HG03196 (cell line): ENCODE measurements around the gene TARBP2.

Experiments used
- ATAC-seq: cut with Tn5 transposase; IDR thresholded peaks from one replicate; pipeline ENCODE4 v1.9.1; 2021; ENCODE audit not compliant: unreplicated experiment

The TARBP2 gene, protein sequence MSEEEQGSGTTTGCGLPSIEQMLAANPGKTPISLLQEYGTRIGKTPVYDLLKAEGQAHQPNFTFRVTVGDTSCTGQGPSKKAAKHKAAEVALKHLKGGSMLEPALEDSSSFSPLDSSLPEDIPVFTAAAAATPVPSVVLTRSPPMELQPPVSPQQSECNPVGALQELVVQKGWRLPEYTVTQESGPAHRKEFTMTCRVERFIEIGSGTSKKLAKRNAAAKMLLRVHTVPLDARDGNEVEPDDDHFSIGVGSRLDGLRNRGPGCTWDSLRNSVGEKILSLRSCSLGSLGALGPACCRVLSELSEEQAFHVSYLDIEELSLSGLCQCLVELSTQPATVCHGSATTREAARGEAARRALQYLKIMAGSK

DNA sequence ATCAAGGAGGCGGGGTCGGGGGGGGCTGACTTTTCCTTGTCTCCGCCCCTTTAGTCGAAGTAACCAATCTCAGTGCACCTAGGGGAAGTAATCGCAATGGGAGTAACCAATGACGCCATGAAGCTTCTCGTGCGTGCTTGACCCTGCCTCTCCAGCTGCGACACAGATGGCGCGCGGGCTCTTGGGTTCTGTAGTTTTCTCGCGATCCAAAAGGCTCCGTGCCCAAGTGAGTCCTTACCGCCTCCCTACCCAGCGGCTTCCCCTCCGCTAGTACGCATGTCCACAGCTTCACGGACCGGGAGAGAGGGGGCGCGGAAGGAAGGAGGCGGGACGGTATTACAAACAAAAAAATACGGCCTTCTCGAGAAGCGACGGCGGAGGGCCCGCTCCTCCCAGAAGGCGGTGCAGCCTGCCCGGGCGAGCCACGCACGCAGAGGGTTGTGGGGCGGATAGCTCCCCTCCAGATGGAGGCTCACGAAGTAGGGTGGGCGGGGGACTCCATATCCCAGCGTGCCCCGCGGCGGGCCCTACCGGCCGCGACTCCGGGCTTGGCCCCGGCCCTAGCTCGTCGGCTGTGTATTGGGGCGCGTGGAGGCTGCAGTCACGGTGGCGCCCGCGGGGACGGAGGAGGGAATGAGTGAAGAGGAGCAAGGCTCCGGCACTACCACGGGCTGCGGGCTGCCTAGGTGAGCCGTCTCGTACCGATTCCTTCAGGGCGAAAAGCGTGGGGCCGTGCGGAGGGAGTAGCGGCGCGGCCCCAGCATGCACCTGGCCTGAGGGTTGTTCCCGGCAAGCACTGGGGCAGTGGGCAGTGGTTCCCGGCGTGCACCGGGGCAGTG lies at the start of gene TARBP2:
TSS of gene TARBP2 (plus strand) at position 508 of the 839 bp plus-strand sequence. CDS start at position 634, 126 bp downstream.
- peak; percentile 63 for ATAC-seq

GRCh38 chr12:53451661-53452158 lies 49.4 kb upstream of the TARBP2 start, which contains the start of gene PCBP2:
TSS of gene PCBP2 (plus strand) at chr12:53452102. CDS start at chr12:53454801, 2,699 bp downstream.
- ATAC-seq = peak; percentile 97

DNA sequence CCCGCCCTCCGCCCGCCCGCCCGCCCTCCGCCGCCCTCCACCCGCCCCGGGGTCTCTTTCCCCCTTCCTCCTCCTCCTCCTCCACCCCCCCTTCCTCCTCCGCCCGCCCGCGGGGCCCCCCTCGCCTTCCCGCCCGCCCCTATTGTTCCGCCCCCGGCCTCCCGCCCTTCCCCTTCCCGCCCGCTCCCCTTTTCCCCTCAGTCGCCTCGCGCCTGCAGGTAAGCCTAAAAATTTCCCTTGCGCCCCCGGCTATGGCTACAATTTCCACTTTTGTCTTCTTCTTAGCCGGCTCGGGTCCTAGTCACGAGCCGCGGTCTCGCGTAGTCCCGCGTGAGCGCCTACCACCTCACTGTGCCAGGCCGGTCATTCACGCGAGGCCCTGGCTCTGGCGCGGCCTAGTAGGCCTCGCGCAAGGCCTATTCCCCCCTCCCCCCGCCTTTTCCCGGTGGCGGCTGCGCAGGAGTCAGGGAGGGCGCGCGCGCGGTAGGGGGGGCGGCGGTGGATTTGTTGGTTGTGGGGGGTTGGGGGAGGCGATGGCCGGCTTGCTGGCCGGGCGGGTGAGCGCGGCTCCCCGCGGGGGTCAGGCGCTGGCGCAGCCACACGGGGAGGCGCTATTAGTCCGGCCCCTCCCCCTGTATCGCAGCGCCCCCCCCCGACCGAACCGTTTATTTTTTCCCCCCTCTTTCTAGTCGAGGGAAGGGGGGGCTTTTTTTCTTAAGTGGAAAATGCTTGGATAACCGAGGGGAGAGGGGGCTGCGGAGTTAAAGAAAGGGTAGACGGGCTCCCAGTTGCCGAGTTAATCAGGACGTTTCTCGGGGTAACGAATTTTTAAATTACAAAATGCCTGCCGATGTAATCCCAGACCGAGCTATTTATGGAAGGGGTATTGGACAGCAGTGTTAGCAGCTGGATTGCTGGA lies 48.7 kb upstream of the TARBP2 start:
- no peak for ATAC-seq

DNA sequence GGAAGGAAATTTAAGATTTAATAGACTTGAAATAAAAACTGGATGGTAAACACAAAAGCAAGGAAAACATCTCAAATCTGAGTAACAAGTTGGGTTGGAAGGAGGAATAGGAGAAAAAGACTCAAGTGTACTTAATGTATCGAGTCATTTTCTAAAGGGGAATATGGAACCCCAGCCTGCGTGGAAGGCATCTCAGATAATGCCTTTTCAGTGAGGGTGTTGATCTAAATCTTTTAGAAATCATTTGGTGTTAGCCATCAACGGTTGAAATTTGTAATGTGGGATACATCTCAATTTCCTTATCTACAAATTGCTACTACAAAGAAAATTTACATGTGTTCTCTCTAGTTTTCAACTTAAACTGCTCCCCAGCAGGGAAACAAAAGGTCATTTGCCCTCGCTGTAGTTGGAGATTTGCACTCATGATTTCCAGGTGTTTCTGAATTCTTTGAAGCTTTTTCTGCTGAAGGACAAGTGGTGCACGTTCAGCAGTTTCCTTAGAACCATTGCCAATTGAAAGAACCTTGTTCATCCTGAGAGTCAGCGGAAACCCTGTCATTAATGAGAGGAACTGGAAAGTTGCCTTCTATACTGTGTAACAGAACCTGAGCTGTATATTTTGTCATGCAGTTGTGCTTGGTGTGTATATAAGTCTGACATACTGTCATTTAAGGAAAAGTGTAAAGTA lies 47.0 kb upstream of the TARBP2 start:
- ATAC-seq = no peak

GRCh38 chr12:53454707-53455106 lies 46.4 kb upstream of the TARBP2 start:
- ATAC-seq = no peak

DNA sequence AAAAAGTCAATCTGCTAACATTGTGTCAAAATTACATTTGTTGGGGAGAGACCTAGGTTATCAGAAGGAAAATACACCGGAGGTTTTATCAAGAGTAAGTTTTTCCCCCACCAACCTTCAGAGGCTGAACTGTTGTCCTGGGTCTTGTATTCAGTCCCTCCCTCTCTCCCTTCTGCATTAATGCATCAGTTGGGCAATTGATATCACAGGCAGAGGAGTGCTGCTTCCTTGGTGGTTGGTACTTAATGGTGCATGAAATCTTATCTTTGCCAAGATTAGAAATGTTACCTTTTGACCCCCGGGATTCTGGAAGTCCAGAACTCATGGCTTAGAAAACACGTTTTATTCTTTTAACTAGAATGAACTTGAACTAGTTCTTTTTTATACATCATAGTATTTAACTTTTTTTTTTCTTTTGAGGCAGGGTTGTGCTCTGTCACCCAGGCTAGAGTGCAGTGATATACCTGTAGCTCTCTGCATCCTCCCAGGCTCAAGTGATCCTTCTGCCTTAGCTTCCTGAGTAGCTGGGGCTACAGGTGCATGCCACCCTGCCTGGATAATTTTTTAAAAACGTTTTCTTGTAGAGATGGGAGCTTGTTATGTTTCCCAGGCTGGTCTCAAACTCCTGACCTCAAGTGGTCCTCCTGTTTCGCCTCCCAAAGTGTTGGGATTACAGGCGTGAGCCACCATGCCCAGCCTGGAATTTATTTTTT lies 44.3 kb upstream of the TARBP2 start:
- ATAC-seq = no peak

DNA sequence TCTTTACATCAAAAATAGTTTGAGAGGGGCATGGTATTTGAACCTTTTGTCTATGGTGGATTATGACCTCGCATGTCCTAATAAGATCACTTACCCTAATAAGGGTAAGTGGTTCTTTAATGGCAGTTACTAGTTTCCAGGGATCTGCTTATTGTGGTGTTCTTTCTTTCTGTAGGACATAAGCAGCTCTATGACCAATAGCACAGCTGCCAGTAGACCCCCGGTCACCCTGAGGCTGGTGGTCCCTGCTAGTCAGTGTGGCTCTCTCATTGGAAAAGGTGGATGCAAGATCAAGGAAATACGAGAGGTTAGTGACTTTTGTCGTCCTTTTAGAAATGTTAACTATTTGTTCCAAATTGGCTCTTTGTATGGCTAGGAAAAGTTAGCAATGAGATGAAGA lies 42.0 kb upstream of the TARBP2 start:
- ATAC-seq = no peak

GRCh38 chr12:53461059-53461458 lies 40.0 kb upstream of the TARBP2 start:
- no peak for ATAC-seq

- ATAC-seq = no peak
Observed at GRCh38 chr12:53461591-53461990, 39.5 kb upstream of the TARBP2 start.

DNA sequence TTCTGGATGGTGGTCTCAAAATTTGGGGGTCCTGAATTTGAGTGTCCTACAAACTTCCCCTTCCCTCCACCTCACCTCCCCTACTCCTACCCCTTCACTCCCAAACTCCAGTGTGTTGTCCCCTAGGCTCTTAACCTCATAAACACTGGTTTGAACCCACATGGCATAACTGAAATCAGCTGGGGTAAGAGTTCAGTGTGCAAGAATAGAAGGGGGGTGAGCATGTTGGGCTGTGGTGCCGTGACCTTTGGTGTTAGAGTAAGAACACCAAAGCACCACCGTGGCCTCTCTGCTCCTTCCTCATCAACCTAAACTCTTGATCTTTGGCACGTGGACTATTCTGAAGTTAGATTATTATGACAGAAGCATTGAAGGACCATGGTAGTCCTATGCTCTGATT lies 38.1 kb upstream of the TARBP2 start:
- ATAC-seq = no peak

DNA sequence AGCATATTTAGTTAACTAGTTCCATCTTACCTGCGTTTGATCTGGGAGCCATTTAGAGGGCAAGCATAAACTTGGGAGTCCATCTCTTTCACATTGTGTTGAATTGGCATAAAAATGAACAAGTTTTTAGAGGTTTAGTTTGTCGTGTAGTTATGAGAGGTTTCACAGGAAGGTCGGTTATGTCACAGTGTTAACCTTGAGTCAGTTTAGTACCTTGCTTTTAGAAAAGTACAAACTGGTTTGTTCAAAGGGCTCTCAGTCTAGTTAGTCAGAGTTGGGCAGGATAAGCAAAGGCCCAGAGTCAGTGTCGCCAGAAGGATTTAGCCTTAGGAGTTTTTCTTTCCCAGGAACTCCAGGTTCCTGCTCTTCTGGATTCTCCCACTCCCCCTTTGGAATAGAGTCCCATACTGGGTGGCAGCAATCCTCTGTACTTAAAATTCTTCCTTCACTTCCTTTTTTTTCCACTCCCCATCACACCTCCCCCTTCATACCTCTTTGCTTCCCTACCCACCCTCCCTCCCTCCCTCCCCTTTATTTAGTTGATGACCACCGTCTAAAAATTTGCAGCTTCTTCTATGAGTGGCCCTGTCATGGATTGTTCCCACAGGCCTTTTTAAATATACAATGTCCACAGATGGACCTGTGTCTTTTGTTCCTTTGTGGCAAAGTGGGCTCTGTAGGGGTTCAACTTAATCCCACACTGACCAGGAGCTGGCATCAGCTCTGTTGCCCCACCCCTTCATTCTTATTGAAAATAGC lies 37.1 kb upstream of the TARBP2 start:
- no peak for ATAC-seq

DNA sequence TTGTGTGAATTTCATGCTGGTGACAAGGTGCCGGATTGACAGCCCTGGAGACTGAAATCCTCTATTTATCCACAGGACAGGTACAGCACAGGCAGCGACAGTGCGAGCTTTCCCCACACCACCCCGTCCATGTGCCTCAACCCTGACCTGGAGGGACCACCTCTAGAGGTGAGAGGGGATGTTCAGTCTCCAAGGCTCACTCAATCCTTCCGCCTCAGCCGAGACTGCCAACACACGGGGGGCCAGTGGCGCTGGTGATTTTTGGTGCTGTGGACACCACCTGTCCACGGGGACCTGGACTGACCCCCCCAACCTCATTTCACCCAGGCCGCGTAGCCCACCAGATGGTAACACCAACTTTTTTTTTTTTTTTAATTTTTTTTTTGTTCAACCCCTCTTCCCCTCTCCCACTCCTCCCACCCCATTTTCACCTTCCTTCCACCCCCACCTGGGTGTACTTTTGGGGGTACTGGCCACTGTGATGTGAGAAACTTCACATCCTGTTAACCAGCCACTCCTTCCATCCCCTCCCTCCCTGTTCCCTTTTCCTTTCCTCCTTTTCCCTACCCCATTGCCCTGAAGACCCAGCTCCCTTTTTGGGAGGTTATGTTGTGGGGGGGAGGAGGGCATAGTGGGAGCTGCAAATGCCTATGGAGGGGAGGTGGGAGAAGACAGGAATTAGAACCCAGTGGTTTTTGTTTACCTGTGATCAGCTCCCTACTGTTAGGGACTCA lies 36.2 kb upstream of the TARBP2 start:
- ATAC-seq = no peak

DNA sequence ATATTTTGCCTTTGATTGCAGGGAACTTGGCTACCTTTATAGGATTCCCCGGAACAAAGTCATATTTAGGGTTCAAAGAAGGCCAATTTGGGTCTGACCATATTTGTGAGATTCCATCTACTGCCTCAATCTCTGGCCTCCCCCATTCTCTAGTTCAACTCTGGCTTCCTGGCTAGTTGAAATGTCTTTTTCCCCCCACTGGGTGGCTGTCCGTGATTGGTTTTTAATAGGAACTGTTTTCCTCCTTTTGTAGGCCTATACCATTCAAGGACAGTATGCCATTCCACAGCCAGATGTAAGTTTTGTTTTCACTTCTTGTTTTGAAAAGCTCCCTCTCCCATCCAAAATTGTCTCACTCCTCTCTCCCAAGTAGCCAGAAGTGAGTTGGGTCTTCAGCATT lies 35.4 kb upstream of the TARBP2 start:
- ATAC-seq = no peak

GRCh38 chr12:53466640-53467039 lies 34.4 kb upstream of the TARBP2 start:
- ATAC-seq = no peak

DNA sequence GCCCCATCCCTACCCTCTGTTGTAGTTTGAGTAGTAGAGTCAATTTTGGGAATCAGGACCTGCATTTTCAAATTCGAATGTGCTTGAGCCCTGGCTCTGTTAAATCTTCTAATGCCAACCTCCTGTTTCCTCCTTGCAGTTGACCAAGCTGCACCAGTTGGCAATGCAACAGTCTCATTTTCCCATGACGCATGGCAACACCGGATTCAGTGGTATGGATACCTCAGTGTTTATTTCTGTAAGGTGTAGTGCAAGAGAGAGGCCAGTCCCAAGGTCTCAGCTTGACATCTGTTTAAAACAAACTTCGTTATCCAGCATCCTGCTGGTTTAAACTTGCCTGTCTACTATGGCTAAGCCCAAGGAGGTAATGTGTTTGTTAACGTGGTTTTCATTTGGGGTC lies 34.0 kb upstream of the TARBP2 start:
- no peak for ATAC-seq

GRCh38 chr12:53467880-53468279 lies 33.2 kb upstream of the TARBP2 start:
- no peak for ATAC-seq

GRCh38 chr12:53468282-53468681 lies 32.8 kb upstream of the TARBP2 start:
- ATAC-seq = no peak

DNA sequence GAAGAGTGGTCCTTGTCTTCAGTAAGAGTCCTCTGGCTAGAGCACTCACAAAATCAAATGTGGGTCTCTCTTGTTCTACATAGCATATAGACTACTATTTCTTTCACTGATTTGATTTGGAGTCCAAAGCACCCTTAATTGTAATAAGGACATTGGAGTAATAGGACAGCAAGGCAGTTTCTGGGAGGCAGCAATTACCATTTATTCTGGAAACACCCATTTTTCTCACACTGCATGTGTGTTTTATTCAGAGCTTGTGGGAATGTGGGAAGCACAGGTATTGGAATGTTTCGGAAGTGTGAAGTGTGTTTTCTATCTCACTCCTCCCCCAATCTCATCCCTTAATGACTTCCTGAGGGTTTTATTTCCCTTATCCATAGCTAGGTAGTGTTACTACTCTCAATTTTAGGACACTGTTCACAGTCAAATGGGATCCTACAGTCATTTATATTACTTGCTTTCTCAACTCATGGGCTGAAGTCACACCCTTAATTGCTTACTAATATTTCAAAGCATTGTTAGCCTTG lies 29.0 kb upstream of the TARBP2 start:
- no peak for ATAC-seq
